Hepatocyte (in vitro differentiated cells): ENCODE measurements around the gene GADD45G. TPM values are rescaled to one million over a fixed set of nuclear protein-coding genes. Genes with fewer than 3 reads are reported as not detected.

Experiments used
- DNase-seq: peaks from one replicate; pipeline ENCODE4 v3.0.0-alpha.2; 2016; ENCODE audit warnings: low spot score
- H2AFZ ChIP-seq: fragments of 200-600 bp; sonication (generic); 2 replicates; pipeline ENCODE4 v1.6.0; 2016; ENCODE audit warnings: antibody characterized with exemption, mild to moderate bottlenecking
- H3K27ac ChIP-seq: fragments of 200-600 bp; sonication (generic); 2 replicates; pipeline ENCODE4 v1.5.1; 2016; ENCODE audit warnings: mild to moderate bottlenecking
- H3K27me3 ChIP-seq: fragments of 200-600 bp; sonication (generic); 2 replicates; pipeline ENCODE4 v1.6.1; 2016
- H3K36me3 ChIP-seq: fragments of 200-600 bp; sonication (generic); replicated peaks from 2 replicates; pipeline ENCODE4 v1.5.1; 2016; ENCODE audit warnings: low read depth; ENCODE audit not compliant: insufficient read depth
- H3K4me1 ChIP-seq: fragments of 200-600 bp; sonication (generic); 2 replicates; pipeline ENCODE4 v1.5.1; 2016; ENCODE audit warnings: mild to moderate bottlenecking, moderate library complexity; ENCODE audit not compliant: insufficient read depth
- H3K4me2 ChIP-seq: fragments of 200-600 bp; sonication (generic); 2 replicates; pipeline ENCODE4 v1.6.0; 2016
- H3K4me3 ChIP-seq: fragments of 200-600 bp; sonication (generic); 2 replicates; pipeline ENCODE4 v1.5.1; 2016; ENCODE audit warnings: mild to moderate bottlenecking
- H3K79me2 ChIP-seq: fragments of 200-600 bp; sonication (generic); 2 replicates; pipeline ENCODE4 v1.6.0; 2017; ENCODE audit warnings: mild to moderate bottlenecking
- H3K9me2 ChIP-seq: fragments of 200-600 bp; sonication (generic); replicated peaks from 2 replicates; pipeline ENCODE4 v1.6.0; 2017; ENCODE audit warnings: mild to moderate bottlenecking; ENCODE audit not compliant: insufficient read depth
- H3K9me3 ChIP-seq: fragments of 200-600 bp; sonication (generic); 2 replicates; pipeline ENCODE4 v1.5.1; 2016; ENCODE audit warnings: low read depth, mild to moderate bottlenecking
- H4K20me1 ChIP-seq: fragments of 200-600 bp; sonication (generic); 2 replicates; pipeline ENCODE4 v1.6.0; 2016; ENCODE audit warnings: mild to moderate bottlenecking; ENCODE audit not compliant: insufficient read depth, poor library complexity, severe bottlenecking
- EZH2 ChIP-seq: fragments of 200-600 bp; sonication (generic); IDR thresholded peaks from 2 replicates; pipeline ENCODE4 v1.6.1; 2016; ENCODE audit warnings: antibody characterized with exemption, mild to moderate bottlenecking, borderline replicate concordance
- EZH2phosphoT487 ChIP-seq: fragments of 200-600 bp; sonication (generic); IDR thresholded peaks from one replicate; pipeline ENCODE4 v1.6.1; 2018; ENCODE audit warnings: antibody characterized with exemption, mild to moderate bottlenecking, low read depth, moderate library complexity; ENCODE audit not compliant: unreplicated experiment, severe bottlenecking
- WGBS: methylation state at CpG from one replicate; pipeline ENCODE4 v1.1.6; 2016; ENCODE audit warnings: low lambda C conversion rate; ENCODE audit errors: missing lambda C conversion rate; 5-methylcytosine and 5-hydroxymethylcytosine counted together
- polyA plus RNA-seq: library from polyadenylated mRNA; unstranded; fragments of >200 nt; fragmentation: Nextera tagmentation; extraction: Ambion mirVana; gene quantifications from 2 replicates; pipeline ENCODE4 v1.2.1, GENCODE V29; 2016
- total RNA-seq: library from RNA; depleted of rRNA; stranded (reverse); fragments of >200 nt; gene quantifications from 2 replicates; pipeline ENCODE4 v1.2.3, GENCODE V29; 2014
- TF ChIP-seq, protein P1 (sequence below): fragments of 200-600 bp; sonication (generic); IDR thresholded peaks from 2 replicates; pipeline ENCODE4 v1.5.1; 2016; ENCODE audit warnings: antibody characterized with exemption, mild to moderate bottlenecking; ENCODE audit not compliant: poor library complexity

The GADD45G gene
- total and polyA plus RNA-seq, 2 experiments from 2014 or later = 15.7 to 45.1 TPM

DNA sequence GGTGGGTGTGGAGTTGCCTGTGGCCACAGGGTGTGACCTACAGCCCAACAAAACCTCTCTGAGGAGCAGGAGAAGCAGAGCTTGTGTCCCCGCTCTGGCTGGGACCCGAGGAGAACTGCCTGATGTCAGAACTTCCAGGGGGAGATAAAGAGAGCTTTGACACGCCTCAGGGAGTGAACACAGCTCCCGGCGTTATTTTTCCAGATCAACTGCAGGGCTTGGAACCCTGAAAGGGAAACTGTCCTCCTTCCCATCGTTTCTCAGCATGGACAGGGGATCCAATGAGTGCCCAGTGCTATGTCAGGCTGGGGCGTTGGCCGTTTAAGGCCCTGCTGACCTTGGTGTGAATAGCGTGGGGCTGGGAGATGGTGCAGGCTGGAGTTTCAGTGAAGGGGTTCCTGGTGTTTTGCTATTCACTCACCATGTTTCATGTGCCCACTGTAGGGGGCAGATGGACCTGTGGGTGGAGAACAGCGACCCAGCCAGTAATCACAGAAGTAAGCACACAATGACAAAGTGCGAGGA lies 22.0 kb downstream of the GADD45G start:
- TF ChIP-seq, protein P1, sequence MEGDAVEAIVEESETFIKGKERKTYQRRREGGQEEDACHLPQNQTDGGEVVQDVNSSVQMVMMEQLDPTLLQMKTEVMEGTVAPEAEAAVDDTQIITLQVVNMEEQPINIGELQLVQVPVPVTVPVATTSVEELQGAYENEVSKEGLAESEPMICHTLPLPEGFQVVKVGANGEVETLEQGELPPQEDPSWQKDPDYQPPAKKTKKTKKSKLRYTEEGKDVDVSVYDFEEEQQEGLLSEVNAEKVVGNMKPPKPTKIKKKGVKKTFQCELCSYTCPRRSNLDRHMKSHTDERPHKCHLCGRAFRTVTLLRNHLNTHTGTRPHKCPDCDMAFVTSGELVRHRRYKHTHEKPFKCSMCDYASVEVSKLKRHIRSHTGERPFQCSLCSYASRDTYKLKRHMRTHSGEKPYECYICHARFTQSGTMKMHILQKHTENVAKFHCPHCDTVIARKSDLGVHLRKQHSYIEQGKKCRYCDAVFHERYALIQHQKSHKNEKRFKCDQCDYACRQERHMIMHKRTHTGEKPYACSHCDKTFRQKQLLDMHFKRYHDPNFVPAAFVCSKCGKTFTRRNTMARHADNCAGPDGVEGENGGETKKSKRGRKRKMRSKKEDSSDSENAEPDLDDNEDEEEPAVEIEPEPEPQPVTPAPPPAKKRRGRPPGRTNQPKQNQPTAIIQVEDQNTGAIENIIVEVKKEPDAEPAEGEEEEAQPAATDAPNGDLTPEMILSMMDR = no peak
- TF ChIP-seq EZH2phosphoT487 = no peak
- no peak for TF ChIP-seq EZH2
- WGBS = 63% methylated on average over 11 of the region's 11 CpGs
- no peaks in the 10 kb centered on the region for H4K20me1 ChIP-seq
- no peaks in the 10 kb centered on the region for H3K9me3 ChIP-seq
- H2AFZ ChIP-seq = no peak overlapping the region
- H3K27ac ChIP-seq = no peak overlapping the region
- H3K4me2 ChIP-seq = no peak overlapping the region
- H3K36me3 ChIP-seq = no peaks in the 10 kb centered on the region
- no peak for DNase-seq
- H3K9me2 ChIP-seq = no peaks in the 10 kb centered on the region
- peaks cover 37% of the 10 kb centered on the region for H3K4me1 ChIP-seq
- no peaks in the 10 kb centered on the region for H3K27me3 ChIP-seq
- H3K4me3 ChIP-seq = no peak overlapping the region
- H3K79me2 ChIP-seq = no peaks in the 10 kb centered on the region

DNA sequence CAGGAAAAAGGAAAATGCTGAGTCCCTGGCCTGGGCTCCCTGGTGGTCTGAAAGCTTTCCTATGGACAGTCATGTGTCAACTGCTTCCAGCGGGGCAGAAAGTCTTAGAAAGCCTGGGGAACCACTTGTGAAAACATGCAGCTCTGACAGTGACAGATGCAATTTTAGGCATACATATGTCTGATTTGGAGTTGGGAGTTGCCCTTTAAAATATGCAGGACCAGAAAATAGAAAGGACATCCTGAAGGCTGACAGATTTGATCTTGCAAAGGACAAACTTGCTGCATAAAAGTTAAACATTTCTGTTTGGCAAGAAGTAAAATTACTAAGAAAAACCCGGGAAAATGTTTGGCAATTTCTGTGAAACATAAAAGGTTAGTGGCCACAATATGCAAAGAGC lies 23.8 kb downstream of the GADD45G start:
- Histone ChIP-seq H3K27me3 (no peaks in the 10 kb centered on the region), H4K20me1 (no peaks in the 10 kb centered on the region), H3K36me3 (no peaks in the 10 kb centered on the region), H3K9me2 (no peaks in the 10 kb centered on the region), H3K9me3 (no peaks in the 10 kb centered on the region), H3K4me2 (no peak overlapping the region), H2AFZ (no peak overlapping the region), H3K79me2 (no peaks in the 10 kb centered on the region), H3K4me3 (no peak overlapping the region), H3K4me1 (peaks cover 36% of the 10 kb centered on the region), H3K27ac (no peak overlapping the region)
- WGBS = 70% methylated on average over 2 of the region's 2 CpGs
- TF ChIP-seq, protein P1 = no peak
- TF ChIP-seq EZH2phosphoT487 (no peak), EZH2 (no peak)
- DNase-seq = no peak

DNA sequence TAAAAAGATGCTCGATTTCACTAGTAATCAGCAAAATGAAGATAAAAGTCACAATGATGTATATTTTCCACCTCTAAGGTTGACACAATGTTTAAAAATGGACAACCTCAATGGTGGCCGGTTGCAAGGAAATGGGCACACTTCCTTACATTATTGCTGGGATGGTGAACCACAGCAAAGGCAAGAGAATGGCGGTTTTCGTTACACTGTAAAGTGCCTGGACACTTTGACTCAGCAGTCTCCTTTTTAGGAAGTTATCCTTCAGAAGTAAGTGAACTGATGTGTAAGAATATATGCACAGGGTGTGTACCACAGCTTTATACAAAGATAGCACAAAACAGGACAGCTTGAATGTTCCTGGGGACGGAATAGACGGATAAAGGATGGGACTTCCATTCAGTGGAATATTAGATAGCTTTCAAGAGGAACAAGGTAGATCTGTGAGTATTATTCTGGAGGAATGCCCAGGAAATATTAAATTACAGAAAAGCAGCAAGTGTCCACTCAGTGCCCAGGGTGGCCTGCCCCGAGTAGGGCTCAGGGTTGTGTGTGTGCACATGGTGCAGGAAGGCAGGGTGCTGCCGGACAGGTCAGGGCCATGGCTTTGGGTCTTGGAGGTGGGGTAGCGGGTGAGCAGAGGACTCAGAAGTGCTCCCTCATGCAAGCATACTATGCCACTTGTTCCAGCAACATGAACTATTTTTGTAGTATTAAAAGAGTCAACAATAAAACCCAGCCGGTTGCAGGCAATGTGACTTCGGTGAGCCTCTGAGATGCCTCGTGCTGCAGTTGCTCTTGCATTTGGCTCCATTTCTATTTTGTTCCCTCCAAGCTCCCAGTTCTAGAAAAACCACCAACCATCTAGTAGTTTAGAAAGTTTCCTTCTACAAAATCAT lies 24.5 kb downstream of the GADD45G start:
- no peak for DNase-seq
- Histone ChIP-seq H3K4me2 (no peak overlapping the region), H3K9me3 (no peaks in the 10 kb centered on the region), H3K27me3 (no peaks in the 10 kb centered on the region), H4K20me1 (no peaks in the 10 kb centered on the region), H3K9me2 (no peaks in the 10 kb centered on the region), H3K4me3 (no peak overlapping the region), H3K36me3 (no peaks in the 10 kb centered on the region), H3K27ac (no peak overlapping the region), H3K79me2 (no peaks in the 10 kb centered on the region), H3K4me1 (peaks cover 29% of the 10 kb centered on the region), H2AFZ (no peak overlapping the region)
- TF ChIP-seq, protein P1 = no peak
- TF ChIP-seq EZH2phosphoT487 (no peak), EZH2 (no peak)
- WGBS = 96% methylated on average over 12 of the region's 12 CpGs
